Measurements from ENCODE around the gene SESTD1. TPM values are rescaled to one million over a fixed set of nuclear protein-coding genes. Genes with fewer than 3 reads are reported as not detected.

The SESTD1 gene
- total and polyA plus RNA-seq, 2 of the 13 experiments (the other 11 are each of a cell fraction or from before 2014, with no cell fraction given), result 74.4 to 101 TPM

GRCh38 chr2:179222076-179222475 lies 42.6 kb downstream of the SESTD1 start (continued):
- TF ChIP-seq ZNF891 (CRISPR knock-in tag; IDR thresholded peaks at IDR 0.05) (no peak), ZBTB7B (CRISPR knock-in tag; IDR thresholded peaks at IDR 0.05) (no peak)

GRCh38 chr2:179218848-179219594 lies 45.6 kb downstream of the SESTD1 start:
- in situ Hi-C loops (cut with HindIII; ENCODE audit: extremely low pct_ligation_motif_present, low pct_unique_long_range_greater_than_20kb) (no loop called here), intact Hi-C loops (cut with micrococcal nuclease; ENCODE audit: unreplicated experiment) (loop anchor here (1.0 to 5.0 kb wide), 5 partner anchors 43 to 532 kb away; partner anchors contain the start of gene SESTD1)
- no peaks in the 10 kb centered on the region for H3K27me3 ChIP-seq (ENCODE audit: control insufficient read depth in 1 of 2, insufficient read depth in 2 of 2, low read length in 2 of 2)
- H4K20me1 ChIP-seq (ENCODE audit: insufficient read depth, low read length), result peaks cover 31% of the 10 kb centered on the region
- WGBS (ENCODE audit: low lambda C conversion rate), result 80% methylated on average over 4 of the region's 4 CpGs
- no peak overlapping the region for H3K4me2 ChIP-seq (ENCODE audit: low read depth, low read length)
- H3K79me2 ChIP-seq (ENCODE audit: insufficient read depth, low read length), result peaks cover 88% of the 10 kb centered on the region
- no peak overlapping the region for H3K27ac ChIP-seq (ENCODE audit: extremely low read length, insufficient read depth, low read length)
- DNase-seq (ENCODE audit: low spot score) (peak; percentile 73), ATAC-seq (peak; percentile 94), FAIRE-seq (peak; percentile 73)
- no peak overlapping the region for H3K4me3 ChIP-seq (replicated peaks in 1 of 3; ENCODE audit: insufficient read depth in 1 of 3, low read depth in 2 of 3, low read length in 3 of 3)
- H3K36me3 ChIP-seq (replicated peaks in 1 of 2; ENCODE audit: control insufficient read depth in 1 of 2, insufficient read depth in 2 of 2, low read length in 2 of 2), result no peaks in the 10 kb centered on the region
- H3K4me1 ChIP-seq (ENCODE audit: insufficient read depth, low read length), result no peaks in the 10 kb centered on the region; the same call in 1 of the 2 replicates
- CTCF ChIA-PET (ENCODE audit: low intra/inter-chr PET ratio, low total read pairs), result interaction anchor here (1.3 to 1.7 kb wide), 4 partner anchors 122 to 222 kb away, joined by 3 to 14 read pairs (median 8); no protein-coding TSS in a partner anchor
- no peaks in the 10 kb centered on the region; the same call in 1 of the 2 replicates for H3K9me3 ChIP-seq (ENCODE audit: low read length)
- H3K9ac ChIP-seq (ENCODE audit: insufficient read depth, low read depth, low read length), result no peak overlapping the region
- H2AFZ ChIP-seq (ENCODE audit: low read length), result no peak overlapping the region
- BruUV-seq (replicated peaks), result no TSS peak
- POLR2A ChIA-PET, result interaction anchor here (1.1 kb wide), 1 partner anchor 9 kb away, joined by 5 read pairs; no protein-coding TSS in a partner anchor
- TF ChIP-seq SETDB1 (CRISPR knock-in tag; IDR thresholded peaks at IDR 0.05; ENCODE audit: borderline replicate concordance), result no peak
- no peak for TF ChIP-seq ZNF614 (CRISPR knock-in tag; IDR thresholded peaks at IDR 0.05; ENCODE audit: borderline replicate concordance)
- peak; percentile 49; the same call in 1 of the 2 replicates for TF ChIP-seq IRF2 (CRISPR knock-in tag; IDR thresholded peaks at IDR 0.05)
- no peak for TF ChIP-seq ZNF616 (CRISPR knock-in tag; IDR thresholded peaks at IDR 0.05; ENCODE audit: low read depth)
- no peak for TF ChIP-seq ZFP90 (CRISPR knock-in tag; IDR thresholded peaks at IDR 0.05; ENCODE audit: borderline replicate concordance)
- no peak for TF ChIP-seq ZNF772 (CRISPR knock-in tag; IDR thresholded peaks at IDR 0.05)
- no peak for TF ChIP-seq BCL6 (CRISPR knock-in tag; IDR thresholded peaks at IDR 0.05)
- no peak for TF ChIP-seq ZNF367 (CRISPR knock-in tag; IDR thresholded peaks at IDR 0.05; ENCODE audit: borderline replicate concordance)
- no peak for TF ChIP-seq MAFK (conservative IDR thresholded peaks at IDR 0.05 in 1 of 2, IDR thresholded peaks at IDR 0.05 in 1 of 2; ENCODE audit: low read length in 2 of 2)
- TF ChIP-seq ZNF431 (CRISPR knock-in tag; IDR thresholded peaks at IDR 0.05; ENCODE audit: borderline replicate concordance, low read depth), result no peak
- TF ChIP-seq ZNF841 (CRISPR knock-in tag; IDR thresholded peaks at IDR 0.05; ENCODE audit: borderline replicate concordance), result no peak
- TF ChIP-seq ZMYM3 (CRISPR knock-in tag; IDR thresholded peaks at IDR 0.05), result no peak
- no peak for TF ChIP-seq NFE2L1 (CRISPR knock-in tag; IDR thresholded peaks at IDR 0.05; ENCODE audit: borderline replicate concordance)
- TF ChIP-seq MIER2 (CRISPR knock-in tag; IDR thresholded peaks at IDR 0.05), result peak; percentile 63; the same call in 1 of the 2 replicates
- peak; percentile 59; the same call in 1 of the 2 replicates for TF ChIP-seq ERF (CRISPR knock-in tag; IDR thresholded peaks at IDR 0.05)
- no peak for TF ChIP-seq ZEB1 (IDR thresholded peaks at IDR 0.05; ENCODE audit: insufficient replicate concordance, low read depth)
- TF ChIP-seq CBFB (CRISPR knock-in tag; IDR thresholded peaks at IDR 0.05), result no peak
- no peak for TF ChIP-seq ZNF496 (CRISPR knock-in tag; IDR thresholded peaks at IDR 0.05; ENCODE audit: insufficient replicate concordance)
- no peak for TF ChIP-seq ZNF558 (CRISPR knock-in tag; IDR thresholded peaks at IDR 0.05; ENCODE audit: borderline replicate concordance)
- 0 out of 2 replicates have a peak, but pooled peaks have one; percentile 32 for TF ChIP-seq SP140L (CRISPR knock-in tag; IDR thresholded peaks at IDR 0.05; ENCODE audit: borderline replicate concordance)

All from HepG2 (cell line).